GM21825 (cell line): ENCODE data around the gene CCDC107.

Experiments used
- ATAC-seq: cut with Tn5 transposase; IDR thresholded peaks from one replicate; pipeline ENCODE4 v1.9.1; 2021; ENCODE audit warnings: mild to moderate bottlenecking, moderate library complexity; ENCODE audit not compliant: unreplicated experiment

Gene CCDC107

DNA sequence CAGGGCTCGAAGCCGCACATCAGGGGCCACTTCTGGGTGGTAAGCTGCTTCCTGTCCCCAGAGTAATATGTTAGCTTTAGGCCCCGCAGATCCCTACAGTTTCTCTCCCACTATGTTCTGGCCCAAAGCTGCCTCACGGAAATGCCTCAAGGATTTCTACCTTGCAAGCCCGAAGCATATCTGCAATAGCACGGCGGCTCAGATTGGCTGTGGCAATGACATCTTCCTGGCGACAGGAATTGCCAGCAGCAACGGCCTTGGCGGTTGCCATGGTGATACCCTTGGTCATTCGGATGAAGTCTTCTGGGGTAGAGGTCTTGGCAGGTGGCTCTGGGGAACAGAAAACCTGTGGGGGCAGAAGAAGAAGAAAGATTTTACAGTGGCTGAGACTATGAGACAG lies 41.9 kb downstream of the CCDC107 start:
- ATAC-seq: no peak

DNA sequence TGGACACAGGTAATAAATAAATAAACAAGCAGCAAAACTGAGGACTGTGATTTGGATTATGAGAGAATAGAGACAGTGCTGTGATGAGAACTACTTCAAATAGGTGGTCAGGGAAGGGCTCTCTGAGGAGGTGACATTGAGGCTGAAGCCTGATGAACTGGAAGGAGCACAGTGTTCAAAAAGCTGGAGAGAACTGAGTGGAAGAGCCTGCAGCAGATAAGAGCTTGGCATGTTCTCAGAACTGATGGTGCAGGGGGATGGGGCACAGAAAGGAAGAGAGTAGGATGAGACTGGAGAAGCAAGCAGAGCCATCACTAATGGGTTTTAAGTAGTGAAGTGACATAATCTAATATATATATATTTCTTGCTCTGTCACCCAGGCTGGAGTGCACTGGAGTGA lies 42.9 kb downstream of the CCDC107 start:
- no peak for ATAC-seq

DNA sequence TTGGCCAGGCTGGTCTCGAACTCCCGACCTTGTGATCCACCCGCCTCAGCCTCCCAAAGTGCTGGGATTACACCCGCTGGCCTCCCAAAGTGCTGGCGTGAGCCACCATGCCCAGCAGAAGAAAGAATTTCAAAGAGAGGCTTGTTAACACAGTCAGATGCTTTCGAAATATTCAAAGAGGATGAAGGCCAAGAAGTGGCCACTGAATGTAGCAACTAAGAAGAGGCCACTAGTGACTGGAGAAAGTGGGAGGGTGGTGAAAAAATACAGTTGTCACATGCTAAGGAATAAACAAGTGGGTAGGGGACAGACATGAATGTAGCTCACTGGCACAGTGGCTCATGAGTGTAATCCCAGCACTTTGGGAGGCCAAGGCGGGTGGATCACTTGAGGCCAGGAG lies 44.6 kb downstream of the CCDC107 start:
- no peak for ATAC-seq

DNA sequence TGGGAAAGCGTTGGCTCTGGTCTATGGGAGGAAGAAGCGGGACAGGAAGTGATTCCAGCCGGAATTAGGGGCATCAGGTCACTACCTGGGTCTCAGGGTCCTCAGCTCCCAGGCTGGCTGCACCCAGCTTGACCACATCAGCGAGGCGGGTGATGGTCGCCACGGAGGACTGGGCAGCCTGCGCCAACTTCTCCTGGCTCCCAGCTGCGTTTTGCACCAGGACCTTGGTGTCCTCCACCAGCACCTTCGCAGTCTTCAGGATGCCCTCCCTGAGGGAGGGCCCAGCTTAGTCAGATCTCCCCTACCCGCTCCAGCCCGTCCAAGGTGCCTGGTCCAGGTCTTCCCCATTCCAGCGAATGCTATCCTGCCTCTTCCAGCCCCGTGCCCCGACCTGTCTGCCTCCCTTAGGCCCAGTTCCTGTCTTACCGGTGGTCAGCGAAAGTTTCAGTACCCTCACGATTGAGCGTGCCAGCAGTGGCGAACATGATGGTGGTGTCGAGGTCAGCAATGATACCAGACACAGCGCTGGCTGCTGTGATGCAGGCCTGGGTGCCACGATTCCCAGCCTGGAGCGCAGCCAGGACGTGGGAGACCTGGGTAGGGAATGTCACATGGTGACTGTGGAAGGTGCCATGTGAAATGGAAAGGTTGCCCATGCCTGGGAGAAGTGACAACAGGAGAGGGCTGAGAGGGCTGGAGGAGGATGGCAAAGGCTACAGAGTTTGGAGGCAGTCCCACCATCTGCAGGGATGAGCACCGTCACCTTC lies 46.0 kb downstream of the CCDC107 start:
- ATAC-seq: no peak

DNA sequence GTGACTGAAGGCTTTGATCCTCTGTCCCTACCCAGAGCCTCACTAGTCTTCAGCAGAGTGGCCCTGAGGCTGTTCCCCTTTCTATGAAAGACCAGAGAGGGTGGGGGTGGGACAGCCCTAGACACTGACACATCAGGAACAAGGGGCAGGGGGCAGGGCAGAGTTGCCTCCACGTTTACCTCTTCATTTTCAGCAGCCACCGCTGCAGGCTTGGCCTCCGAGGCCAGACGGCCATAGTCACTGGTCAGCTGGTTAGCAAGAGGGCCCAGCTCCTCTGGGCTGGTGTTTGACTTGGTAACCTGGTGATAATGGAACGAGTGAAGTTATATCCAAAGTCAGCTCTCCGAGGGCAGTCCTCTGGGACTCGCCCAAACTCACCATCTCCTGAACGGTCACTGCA lies 47.3 kb downstream of the CCDC107 start:
- no peak for ATAC-seq

DNA sequence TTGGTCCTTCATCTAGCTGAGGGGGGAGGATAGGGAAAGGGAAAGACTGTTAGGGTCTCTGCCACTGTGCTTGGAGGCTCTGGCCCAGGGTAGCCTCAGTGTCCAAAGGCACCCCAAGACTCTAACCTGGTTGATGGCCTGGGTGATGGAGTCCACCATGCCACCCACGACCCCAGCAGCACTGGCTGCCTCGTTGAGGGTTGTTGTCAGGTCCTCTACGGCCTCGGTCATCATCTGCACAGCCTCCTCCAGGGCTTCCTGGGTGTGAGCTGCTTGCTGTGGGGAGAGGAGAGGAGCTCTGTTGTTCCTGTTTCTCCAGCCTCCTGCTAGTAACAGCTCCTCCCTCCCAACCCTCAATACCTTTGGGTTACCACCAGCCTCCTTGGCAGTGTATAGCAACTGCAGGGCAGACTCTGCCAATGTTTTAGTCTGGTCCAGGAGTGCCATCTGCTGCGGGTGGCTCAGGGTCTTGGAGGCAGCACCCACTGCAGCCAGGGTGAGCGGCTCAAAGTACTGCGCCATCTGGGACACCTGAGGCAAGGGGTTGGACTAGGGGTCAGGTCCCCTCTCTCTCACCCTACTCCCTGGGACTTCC lies 47.8 kb downstream of the CCDC107 start:
- ATAC-seq: no peak

DNA sequence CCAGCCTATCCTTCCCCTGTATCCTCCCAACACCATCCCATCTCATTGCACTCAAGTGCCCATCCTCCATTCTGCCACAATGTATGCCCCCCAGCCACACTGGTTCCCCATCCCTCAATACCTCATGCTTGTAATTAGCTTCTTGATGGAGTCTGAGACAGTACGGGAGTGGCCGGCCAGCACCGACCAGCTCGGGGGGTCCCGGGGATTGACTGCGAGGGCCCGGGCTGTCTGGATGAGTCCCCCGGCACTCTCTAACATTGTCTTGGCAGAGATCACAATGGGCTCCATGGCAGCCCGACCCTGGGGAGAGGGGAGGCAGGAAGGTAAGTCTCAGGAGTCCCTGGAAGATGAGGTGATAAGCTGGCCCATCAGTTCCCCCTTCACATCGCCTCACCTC lies 48.9 kb downstream of the CCDC107 start:
- no peak for ATAC-seq

DNA sequence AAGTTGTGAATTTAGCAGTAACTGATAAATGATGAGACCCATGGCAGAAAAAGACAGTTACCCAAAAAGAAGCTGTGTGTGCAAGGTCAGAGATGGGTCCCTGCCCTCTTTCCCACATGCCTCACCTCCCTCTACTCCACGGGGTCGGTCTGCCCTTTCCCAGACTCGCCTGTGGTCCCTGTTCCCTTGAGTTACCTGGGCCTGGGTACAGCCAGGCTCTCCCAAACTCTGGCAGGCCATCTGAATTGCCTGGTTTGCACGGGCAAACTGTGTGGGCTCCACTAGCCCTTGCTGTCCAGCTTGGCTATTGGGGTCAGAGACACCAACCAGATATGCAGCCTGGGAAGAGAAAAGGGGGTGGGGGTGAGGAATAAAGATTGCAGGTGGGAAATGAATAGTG lies 50.1 kb downstream of the CCDC107 start:
- no peak for ATAC-seq

DNA sequence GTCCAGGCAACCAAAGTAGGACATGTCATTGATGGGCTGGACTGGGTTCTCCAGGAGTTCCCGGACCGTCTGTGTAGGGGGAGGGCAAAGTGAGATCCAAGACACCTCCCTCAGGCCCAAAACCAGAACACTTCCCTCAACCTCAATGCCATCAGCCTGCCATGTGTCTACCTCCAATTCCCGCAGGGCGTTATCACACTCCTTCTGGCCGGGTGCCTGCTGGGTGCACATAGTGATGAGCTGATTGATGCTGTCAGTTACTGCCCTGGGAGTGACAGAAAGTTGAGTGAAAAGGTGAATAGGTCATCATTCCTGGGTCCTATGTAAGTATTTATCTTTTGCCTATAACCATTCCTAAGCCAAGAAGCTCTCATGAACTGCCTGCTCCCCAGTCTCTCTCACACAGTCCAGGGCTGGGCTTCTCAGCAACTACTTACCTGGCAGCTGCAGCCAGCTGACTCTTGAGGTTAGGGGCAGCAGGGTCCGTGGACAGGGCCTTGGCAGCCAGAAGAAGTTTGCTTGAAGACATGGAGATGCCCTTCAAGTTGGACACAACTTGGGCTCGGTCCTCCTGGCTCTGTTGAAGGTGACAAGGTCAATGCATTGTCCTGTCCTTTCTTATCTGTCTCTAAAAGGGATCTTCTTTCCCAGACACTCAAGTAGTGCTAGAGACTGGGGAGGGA lies 52.9 kb downstream of the CCDC107 start:
- ATAC-seq: no peak
